Forelimb muscle (tissue), 1 donor: ENCODE results near the gene METTL26. TPM values are rescaled to one million over a fixed set of nuclear protein-coding genes. Genes with fewer than 3 reads are reported as not detected.

Source experiments
- polyA plus RNA-seq: library from polyadenylated mRNA; unstranded; fragments of 120-200 nt; gene quantifications from one replicate; pipeline ENCODE4 v1.2.1, GENCODE V29; 2013; ENCODE audit not compliant: insufficient read length

METTL26 gene
- polyA plus RNA-seq, 1 donor: 36.6 TPM

Other genes starting within 250 kb of the METTL26 start
- 66.4 TPM for gene NME4, start 239.1 kb downstream of the METTL26 start, polyA plus RNA-seq
- gene DECR2, start 234.4 kb downstream of the METTL26 start, polyA plus RNA-seq: 14.4 TPM
- 30.4 TPM for gene RAB11FIP3, start 210.7 kb downstream of the METTL26 start, polyA plus RNA-seq
- gene CAPN15, start 108.6 kb downstream of the METTL26 start, polyA plus RNA-seq: 24.6 TPM
- 0.14 TPM for gene PRR35, start 75.9 kb downstream of the METTL26 start, polyA plus RNA-seq
- gene NHLRC4, start 69.3 kb downstream of the METTL26 start, polyA plus RNA-seq: 0.99 TPM
- 16.1 TPM for gene PIGQ, start 66.3 kb downstream of the METTL26 start, polyA plus RNA-seq
- 12.6 TPM for gene RAB40C, start 46.2 kb downstream of the METTL26 start, polyA plus RNA-seq
- gene WFIKKN1, start 5.3 kb downstream of the METTL26 start, polyA plus RNA-seq: 0.76 TPM
- 14.5 TPM for gene MCRIP2, start 5.5 kb upstream of the METTL26 start, polyA plus RNA-seq
- 17.9 TPM for gene WDR90, start 13.1 kb upstream of the METTL26 start, polyA plus RNA-seq
- gene RHOT2, start 31.8 kb upstream of the METTL26 start, polyA plus RNA-seq: 58.3 TPM
- gene RHBDL1, start 39.4 kb upstream of the METTL26 start, polyA plus RNA-seq: 1.8 TPM
- 88.0 TPM for gene STUB1, start 44.1 kb upstream of the METTL26 start, polyA plus RNA-seq
- gene JMJD8, start 48.0 kb upstream of the METTL26 start, polyA plus RNA-seq: 35.1 TPM
- gene WDR24, start 54.1 kb upstream of the METTL26 start, polyA plus RNA-seq: 7.1 TPM
- 0.34 TPM for gene FBXL16, start 69.5 kb upstream of the METTL26 start, polyA plus RNA-seq
- 26.1 TPM for gene METRN, start 78.8 kb upstream of the METTL26 start, polyA plus RNA-seq
- gene ANTKMT, start 84.8 kb upstream of the METTL26 start, polyA plus RNA-seq: 15.4 TPM
- 1.5 TPM for gene CCDC78, start 90.1 kb upstream of the METTL26 start, polyA plus RNA-seq
- 3.2 TPM for gene HAGHL, start 90.8 kb upstream of the METTL26 start, polyA plus RNA-seq
- 18.0 TPM for gene CIAO3, start 104.7 kb upstream of the METTL26 start, polyA plus RNA-seq
- gene MSLN, start 124.4 kb upstream of the METTL26 start, polyA plus RNA-seq: 0.34 TPM
- 10.3 TPM for gene RPUSD1, start 152.1 kb upstream of the METTL26 start, polyA plus RNA-seq
- gene CHTF18, start 152.3 kb upstream of the METTL26 start, polyA plus RNA-seq: 15.4 TPM
- gene GNG13, start 164.4 kb upstream of the METTL26 start, polyA plus RNA-seq: not detected